ENCODE results near the gene CFDP1.

CFDP1 gene

GRCh38 chr16:75244844-75245758 is 188.2 kb downstream of the CFDP1 start:
- DNase-seq (ENCODE audit: low read depth), result peak; percentile 93
- TF ChIP-seq CTCF (conservative IDR thresholded peaks at IDR 0.05; ENCODE audit: control insufficient read depth, insufficient read depth, low read depth, low read length), result no peak
- H3K4me3 ChIP-seq (ENCODE audit: control insufficient read depth, low read depth, low read length), result no peak overlapping the region

GRCh38 chr16:75244225-75244809 is 189.0 kb downstream of the CFDP1 start:
- no peak for TF ChIP-seq CTCF (conservative IDR thresholded peaks at IDR 0.05; ENCODE audit: control insufficient read depth, insufficient read depth, low read depth, low read length)
- H3K4me3 ChIP-seq (ENCODE audit: control insufficient read depth, low read depth, low read length), result no peak overlapping the region
- DNase-seq (ENCODE audit: low read depth), result peak; percentile 66
